H9 (cell line): ENCODE results near the gene CCSER1. TPM values are rescaled to one million over a fixed set of nuclear protein-coding genes. Genes with fewer than 3 reads are reported as not detected.

Experiments
- DNase-seq: peaks from one replicate; pipeline ENCODE4 v3.0.0-alpha.2; 2017
- H2AFZ ChIP-seq: one replicate; pipeline ENCODE4 v1.6.1; 2013; ENCODE audit warnings: mild to moderate bottlenecking, low read length, control low read depth, moderate library complexity
- H2AK5ac ChIP-seq: 2 replicates; pipeline ENCODE4 v1.6.1; 2013; ENCODE audit warnings: low read length, control low read depth, mixed read lengths; ENCODE audit not compliant: insufficient read length
- H2BK120ac ChIP-seq: one replicate; pipeline ENCODE4 v1.6.1; 2013; ENCODE audit warnings: low read depth, mild to moderate bottlenecking, low read length, control low read depth, inconsistent platforms; ENCODE audit not compliant: poor library complexity, severe bottlenecking
- H2BK12ac ChIP-seq: 2 replicates; pipeline ENCODE4 v1.6.1; 2013; ENCODE audit warnings: low read length, control low read depth, mixed read lengths, low read depth; ENCODE audit not compliant: insufficient read length
- H2BK15ac ChIP-seq: 2 replicates; pipeline ENCODE4 v1.6.1; 2013; ENCODE audit warnings: low read depth, low read length, control low read depth
- H2BK20ac ChIP-seq: one replicate; pipeline ENCODE4 v1.6.1; 2013; ENCODE audit warnings: low read depth, mild to moderate bottlenecking, low read length, control low read depth, inconsistent platforms; ENCODE audit not compliant: poor library complexity, severe bottlenecking
- H2BK5ac ChIP-seq: 2 replicates; pipeline ENCODE4 v1.6.1; 2013; ENCODE audit warnings: low read length, control low read depth, mixed read lengths; ENCODE audit not compliant: insufficient read length
- H3K14ac ChIP-seq: 2 replicates; pipeline ENCODE4 v1.6.1; 2013; ENCODE audit warnings: low read length, control low read depth; ENCODE audit not compliant: insufficient read depth
- H3K18ac ChIP-seq: 2 replicates; pipeline ENCODE4 v1.6.1; 2013; ENCODE audit warnings: low read depth, mild to moderate bottlenecking, mixed read lengths, low read length, control low read depth; ENCODE audit not compliant: insufficient read length
- H3K23ac ChIP-seq: 2 replicates; pipeline ENCODE4 v1.6.1; 2013; ENCODE audit warnings: low read length, control low read depth, mixed read lengths, low read depth; ENCODE audit not compliant: insufficient read length
- H3K23me2 ChIP-seq: 2 replicates; pipeline ENCODE4 v1.6.1; 2013; ENCODE audit warnings: low read depth, mild to moderate bottlenecking, mixed read lengths, low read length, control low read depth; ENCODE audit not compliant: insufficient read length, poor library complexity, severe bottlenecking
- H3K27ac ChIP-seq: 2 replicates; pipeline ENCODE4 v1.5.1; 2013; ENCODE audit warnings: low read length, control low read depth, mixed read lengths, low read depth; ENCODE audit not compliant: insufficient read length
- H3K27me3 ChIP-seq: 2 replicates; pipeline ENCODE4 v1.6.1; 2013; ENCODE audit warnings: low read length, control low read depth, inconsistent platforms; ENCODE audit not compliant: insufficient read depth
- H3K4ac ChIP-seq: 2 replicates; pipeline ENCODE4 v1.6.1; 2013; ENCODE audit warnings: low read depth, mild to moderate bottlenecking, control low read depth, inconsistent platforms, low read length, moderate library complexity
- H3K4me1 ChIP-seq: 2 replicates; pipeline ENCODE4 v1.6.1; 2013; ENCODE audit warnings: low read length, control low read depth, inconsistent platforms; ENCODE audit not compliant: insufficient read depth
- H3K4me2 ChIP-seq: 2 replicates; pipeline ENCODE4 v1.6.1; 2013; ENCODE audit warnings: low read length, control low read depth, mixed read lengths; ENCODE audit not compliant: insufficient read length, insufficient read depth
- H3K56ac ChIP-seq: 2 replicates; pipeline ENCODE4 v1.6.1; 2013; ENCODE audit warnings: low read depth, mild to moderate bottlenecking, mixed read lengths, low read length, control low read depth; ENCODE audit not compliant: insufficient read length
- H3K79me1 ChIP-seq: 2 replicates; pipeline ENCODE4 v1.6.1; 2013; ENCODE audit warnings: low read depth, mild to moderate bottlenecking, moderate library complexity, low read length, control low read depth, inconsistent platforms; ENCODE audit not compliant: insufficient read depth, poor library complexity, severe bottlenecking
- H3K79me2 ChIP-seq: 2 replicates; pipeline ENCODE4 v1.6.1; 2013; ENCODE audit warnings: low read length, control low read depth, inconsistent platforms; ENCODE audit not compliant: insufficient read depth
- H3K9ac ChIP-seq: 2 replicates; pipeline ENCODE4 v1.6.1; 2013; ENCODE audit warnings: low read length, control low read depth, mixed read lengths; ENCODE audit not compliant: insufficient read length; ENCODE audit errors: extremely low read depth
- H3K9me3 ChIP-seq: one replicate; pipeline ENCODE4 v1.6.1; 2013; ENCODE audit warnings: low read depth, low read length, inconsistent platforms; ENCODE audit not compliant: control insufficient read depth
- H3T11ph ChIP-seq: one replicate; pipeline ENCODE4 v1.6.1; 2013; ENCODE audit warnings: mild to moderate bottlenecking, low read length, control low read depth, inconsistent platforms
- H4K20me1 ChIP-seq: one replicate; pipeline ENCODE4 v1.6.1; 2013; ENCODE audit not compliant: control insufficient read depth, insufficient read length, insufficient read depth
- H4K5ac ChIP-seq: 2 replicates; pipeline ENCODE4 v1.6.1; 2013; ENCODE audit warnings: low read depth, mild to moderate bottlenecking, mixed read lengths, low read length, control low read depth; ENCODE audit not compliant: insufficient read length
- H4K8ac ChIP-seq: replicated peaks from 2 replicates; pipeline ENCODE4 v1.6.1; 2013; ENCODE audit warnings: low read length, control low read depth, mixed read lengths, low read depth; ENCODE audit not compliant: insufficient read length
- H4K91ac ChIP-seq: 2 replicates; pipeline ENCODE4 v1.6.1; 2013; ENCODE audit warnings: low read depth, mild to moderate bottlenecking, moderate library complexity, mixed read lengths, low read length, control low read depth; ENCODE audit not compliant: insufficient read length
- H3K27ac Mint-ChIP-seq, 3 experiments: 2 replicates in 2 of 3; 3 replicates in 1 of 3; pipeline ENCODE4 v1.8.0; 2020 to 2021; ENCODE audit warnings: mixed read lengths in 3 of 3, mild to moderate bottlenecking in 1 of 3, moderate library complexity in 1 of 3
- H3K27me3 Mint-ChIP-seq: 2 replicates; pipeline ENCODE4 v1.8.0; 2021; ENCODE audit warnings: low read depth, mild to moderate bottlenecking, moderate library complexity, mixed read lengths
- H3K36me3 Mint-ChIP-seq, 3 experiments: 2 replicates in 2 of 3; 3 replicates in 1 of 3; pipeline ENCODE4 v1.8.0; 2020 to 2021; ENCODE audit warnings: low read depth in 3 of 3, mixed read lengths in 3 of 3; ENCODE audit not compliant: insufficient read depth in 1 of 3
- H3K4me1 Mint-ChIP-seq, 2 experiments: 2 replicates each; pipeline ENCODE4 v1.8.0; 2020; ENCODE audit warnings: mixed read lengths in 2 of 2
- H3K4me3 Mint-ChIP-seq, 2 experiments: 2 replicates in 1 of 2; 3 replicates in 1 of 2; pipeline ENCODE4 v1.8.0; 2020 to 2021; ENCODE audit warnings: mild to moderate bottlenecking in 2 of 2, mixed read lengths in 2 of 2, moderate library complexity in 1 of 2
- H3K9me3 Mint-ChIP-seq, 2 experiments: 2 replicates in 1 of 2; 3 replicates in 1 of 2; pipeline ENCODE4 v1.8.0; 2020; ENCODE audit warnings: mild to moderate bottlenecking in 2 of 2, mixed read lengths in 2 of 2, moderate library complexity in 1 of 2
- total RNA-seq: library from RNA; stranded (reverse); gene quantifications from 2 replicates; pipeline ENCODE4 v1.2.1, GENCODE V29; 2021
- TF ChIP-seq, protein P1 (sequence below): fragments of 200-600 bp; sonication (generic); conservative IDR thresholded peaks from 3 replicates; pipeline ENCODE4 v1.8.0; 2021; ENCODE audit warnings: antibody characterized with exemption, mild to moderate bottlenecking

Gene CCSER1
- total RNA-seq, 1 experiment from 2014 or later, result 0.37 TPM

DNA sequence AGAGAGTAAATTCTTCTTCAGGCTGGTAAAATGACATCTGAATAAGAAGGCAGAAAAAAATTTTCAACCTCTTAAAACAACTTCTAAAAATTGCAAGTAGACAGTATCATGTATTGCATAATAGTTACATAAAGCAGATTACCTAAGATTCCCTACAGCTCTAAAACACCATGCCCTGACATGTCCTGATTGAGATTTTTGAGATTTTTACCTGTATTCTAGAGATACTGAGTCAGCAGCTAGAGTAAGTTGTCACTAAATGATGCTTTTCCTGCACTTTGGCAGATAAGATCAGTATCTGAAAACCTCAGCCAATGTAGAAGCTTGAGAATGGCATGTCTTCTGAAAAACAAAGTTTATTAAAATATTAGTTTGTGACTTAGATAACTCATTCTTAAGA is 713.6 kb downstream of the CCSER1 start:
- H2AFZ ChIP-seq, result no peak overlapping the region
- no peak overlapping the region for H3K18ac ChIP-seq
- H3K9ac ChIP-seq, result no peak overlapping the region
- no peaks in the 10 kb centered on the region for H4K20me1 ChIP-seq
- H3K9me3 ChIP-seq, result no peaks in the 10 kb centered on the region
- H3K23me2 ChIP-seq, result no peaks in the 10 kb centered on the region
- no peak overlapping the region for H3K14ac ChIP-seq
- DNase-seq, result no peak
- no peak overlapping the region for H2BK12ac ChIP-seq
- no peak overlapping the region for H3K4ac ChIP-seq
- no peak overlapping the region for H3K27ac ChIP-seq
- H2BK15ac ChIP-seq, result no peak overlapping the region
- no peak overlapping the region for H3K27ac Mint-ChIP-seq
- H3K4me2 ChIP-seq, result no peak overlapping the region
- H3K27me3 ChIP-seq, result no peaks in the 10 kb centered on the region
- H3K79me2 ChIP-seq, result no peaks in the 10 kb centered on the region
- H3K23ac ChIP-seq, result no peak overlapping the region
- H2BK20ac ChIP-seq, result no peak overlapping the region
- H4K91ac ChIP-seq, result no peak overlapping the region
- H3K27me3 Mint-ChIP-seq, result no peaks in the 10 kb centered on the region
- H3K9me3 Mint-ChIP-seq, result no peaks in the 10 kb centered on the region; a peak in 1 of 5 replicates
- H3K4me1 Mint-ChIP-seq, result peaks cover 3 to 14% of the 10 kb centered on the region in 2 experiments; a peak in 2 of 4 replicates
- H2BK120ac ChIP-seq, result no peak overlapping the region
- no peak overlapping the region for H4K5ac ChIP-seq
- no peak overlapping the region for H2AK5ac ChIP-seq
- TF ChIP-seq, protein P1, sequence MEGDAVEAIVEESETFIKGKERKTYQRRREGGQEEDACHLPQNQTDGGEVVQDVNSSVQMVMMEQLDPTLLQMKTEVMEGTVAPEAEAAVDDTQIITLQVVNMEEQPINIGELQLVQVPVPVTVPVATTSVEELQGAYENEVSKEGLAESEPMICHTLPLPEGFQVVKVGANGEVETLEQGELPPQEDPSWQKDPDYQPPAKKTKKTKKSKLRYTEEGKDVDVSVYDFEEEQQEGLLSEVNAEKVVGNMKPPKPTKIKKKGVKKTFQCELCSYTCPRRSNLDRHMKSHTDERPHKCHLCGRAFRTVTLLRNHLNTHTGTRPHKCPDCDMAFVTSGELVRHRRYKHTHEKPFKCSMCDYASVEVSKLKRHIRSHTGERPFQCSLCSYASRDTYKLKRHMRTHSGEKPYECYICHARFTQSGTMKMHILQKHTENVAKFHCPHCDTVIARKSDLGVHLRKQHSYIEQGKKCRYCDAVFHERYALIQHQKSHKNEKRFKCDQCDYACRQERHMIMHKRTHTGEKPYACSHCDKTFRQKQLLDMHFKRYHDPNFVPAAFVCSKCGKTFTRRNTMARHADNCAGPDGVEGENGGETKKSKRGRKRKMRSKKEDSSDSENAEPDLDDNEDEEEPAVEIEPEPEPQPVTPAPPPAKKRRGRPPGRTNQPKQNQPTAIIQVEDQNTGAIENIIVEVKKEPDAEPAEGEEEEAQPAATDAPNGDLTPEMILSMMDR, result no peak
- no peak overlapping the region for H4K8ac ChIP-seq
- H3K4me1 ChIP-seq, result no peaks in the 10 kb centered on the region
- H3K79me1 ChIP-seq, result no peaks in the 10 kb centered on the region
- H3K56ac ChIP-seq, result no peak overlapping the region
- peaks cover 0 to 11% (median 4%) of the 10 kb centered on the region in 3 experiments; a peak in 6 of 7 replicates for H3K36me3 Mint-ChIP-seq
- no peak overlapping the region for H3T11ph ChIP-seq
- H2BK5ac ChIP-seq, result no peak overlapping the region
- H3K4me3 Mint-ChIP-seq, result no peak overlapping the region
